Fibroblast of the aortic adventitia (primary cell): ENCODE measurements around the gene ATP5PO. TPM values are rescaled to one million over a fixed set of nuclear protein-coding genes. Genes with fewer than 3 reads are reported as not detected.
"Not testable (repeated sequence)": the region's sequence is repeated elsewhere in the genome, so short reads cannot be mapped to it uniquely, and the experiment has no call there.

Source experiments
- DNase-seq: peaks from one replicate; pipeline ENCODE4 v3.0.0-alpha.2; 2010; ENCODE audit warnings: low read depth
- H3K4me3 ChIP-seq: 2 replicates; pipeline ENCODE4 v1.5.1; 2011; ENCODE audit warnings: low read depth, mild to moderate bottlenecking, control low read depth, low read length, moderate library complexity
- total RNA-seq: library from RNA; depleted of rRNA; stranded (reverse); fragments of >200 nt; gene quantifications from 2 replicates; pipeline ENCODE4 v1.2.3, GENCODE V29; 2012; ENCODE audit warnings: low replicate concordance
- TF ChIP-seq, protein P1 (sequence below): IDR thresholded peaks from 2 replicates; pipeline ENCODE4 v1.5.1; 2011; ENCODE audit warnings: mild to moderate bottlenecking, low read length, control low read depth, inconsistent platforms; ENCODE audit not compliant: insufficient read depth

The ATP5PO gene
- total RNA-seq, 1 donor: 304 TPM

DNA sequence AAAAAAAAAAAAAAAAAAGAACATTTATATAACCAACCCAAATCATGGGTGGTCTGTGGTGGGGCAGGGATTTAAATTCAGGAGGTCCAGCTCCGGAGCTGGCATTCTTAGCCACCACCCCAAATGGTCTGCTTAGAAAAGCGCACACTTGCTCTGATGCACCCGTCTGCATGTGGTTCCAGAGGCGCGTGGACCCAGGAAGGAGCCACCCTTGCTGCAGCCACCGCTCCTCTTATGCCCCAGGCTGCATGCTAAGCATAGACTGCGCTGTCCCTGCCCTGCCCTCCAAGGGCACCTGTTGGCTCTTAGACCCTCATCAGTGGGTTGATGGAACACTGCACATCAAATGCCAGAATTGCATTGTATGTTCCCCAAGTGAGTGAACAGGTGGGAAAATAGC, 41.4 kb downstream of the ATP5PO start:
- TF ChIP-seq, protein P1, sequence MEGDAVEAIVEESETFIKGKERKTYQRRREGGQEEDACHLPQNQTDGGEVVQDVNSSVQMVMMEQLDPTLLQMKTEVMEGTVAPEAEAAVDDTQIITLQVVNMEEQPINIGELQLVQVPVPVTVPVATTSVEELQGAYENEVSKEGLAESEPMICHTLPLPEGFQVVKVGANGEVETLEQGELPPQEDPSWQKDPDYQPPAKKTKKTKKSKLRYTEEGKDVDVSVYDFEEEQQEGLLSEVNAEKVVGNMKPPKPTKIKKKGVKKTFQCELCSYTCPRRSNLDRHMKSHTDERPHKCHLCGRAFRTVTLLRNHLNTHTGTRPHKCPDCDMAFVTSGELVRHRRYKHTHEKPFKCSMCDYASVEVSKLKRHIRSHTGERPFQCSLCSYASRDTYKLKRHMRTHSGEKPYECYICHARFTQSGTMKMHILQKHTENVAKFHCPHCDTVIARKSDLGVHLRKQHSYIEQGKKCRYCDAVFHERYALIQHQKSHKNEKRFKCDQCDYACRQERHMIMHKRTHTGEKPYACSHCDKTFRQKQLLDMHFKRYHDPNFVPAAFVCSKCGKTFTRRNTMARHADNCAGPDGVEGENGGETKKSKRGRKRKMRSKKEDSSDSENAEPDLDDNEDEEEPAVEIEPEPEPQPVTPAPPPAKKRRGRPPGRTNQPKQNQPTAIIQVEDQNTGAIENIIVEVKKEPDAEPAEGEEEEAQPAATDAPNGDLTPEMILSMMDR: no peak
- no peak overlapping the region for H3K4me3 ChIP-seq

DNA sequence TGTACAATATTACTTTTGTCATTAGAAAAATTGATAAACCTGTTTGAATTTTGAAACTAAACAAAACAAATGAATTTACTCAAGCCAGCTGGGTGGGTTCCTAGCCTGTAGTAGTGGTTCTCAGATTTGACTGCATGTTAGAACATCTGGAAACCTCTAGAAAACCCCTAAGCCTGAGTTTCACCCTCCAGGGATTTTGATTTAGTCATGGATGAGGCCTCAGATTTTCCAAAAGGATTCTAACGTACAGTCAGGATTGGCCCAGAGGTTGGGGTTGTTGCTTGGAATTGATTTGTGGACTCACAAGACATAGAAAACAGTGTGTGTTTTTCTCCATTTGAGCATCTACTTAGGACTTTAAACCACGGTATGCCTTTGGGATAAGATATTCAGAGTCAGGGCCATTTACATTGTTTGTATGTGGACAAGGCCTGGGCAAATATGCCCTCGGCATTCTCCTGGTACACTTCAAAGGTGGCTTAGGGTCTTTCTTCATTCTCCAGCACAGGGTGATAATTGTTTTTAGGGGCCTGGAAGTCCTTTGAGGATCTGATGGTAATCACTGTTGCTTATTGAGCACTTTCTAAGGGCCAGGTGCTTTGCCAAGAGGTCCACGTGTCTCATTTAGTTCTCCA, 42.6 kb downstream of the ATP5PO start:
- H3K4me3 ChIP-seq: no peak overlapping the region
- DNase-seq: no peak
- TF ChIP-seq, protein P1: no peak

More for the DNA sequence above, 41.4 kb downstream of the ATP5PO start:
- DNase-seq: no peak

GRCh38 chr21:33871171-33871570, 44.4 kb downstream of the ATP5PO start:
- TF ChIP-seq, protein P1: no peak
- no peak for DNase-seq
- no peak overlapping the region for H3K4me3 ChIP-seq

DNA sequence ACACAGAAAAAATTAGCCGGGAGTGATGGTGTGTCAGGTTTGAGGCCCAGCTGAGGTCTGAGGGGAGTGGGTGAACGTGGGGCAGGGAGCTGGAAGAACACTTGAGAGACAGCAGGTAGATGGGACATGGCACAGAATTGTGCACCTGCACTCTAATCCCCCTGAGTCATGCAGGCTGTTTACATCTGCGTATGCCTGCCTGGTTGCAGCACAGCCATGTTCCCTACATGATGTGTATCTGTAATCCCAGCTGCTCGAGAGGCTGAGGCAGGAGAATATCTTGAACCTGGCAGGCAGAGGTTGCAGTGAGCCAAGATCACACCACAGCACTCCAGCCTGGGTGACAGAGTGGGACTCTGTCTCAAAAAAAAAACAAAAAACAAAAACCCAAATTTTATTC, 44.8 kb downstream of the ATP5PO start:
- TF ChIP-seq, protein P1: no peak
- DNase-seq: no peak
- H3K4me3 ChIP-seq: no peak overlapping the region

DNA sequence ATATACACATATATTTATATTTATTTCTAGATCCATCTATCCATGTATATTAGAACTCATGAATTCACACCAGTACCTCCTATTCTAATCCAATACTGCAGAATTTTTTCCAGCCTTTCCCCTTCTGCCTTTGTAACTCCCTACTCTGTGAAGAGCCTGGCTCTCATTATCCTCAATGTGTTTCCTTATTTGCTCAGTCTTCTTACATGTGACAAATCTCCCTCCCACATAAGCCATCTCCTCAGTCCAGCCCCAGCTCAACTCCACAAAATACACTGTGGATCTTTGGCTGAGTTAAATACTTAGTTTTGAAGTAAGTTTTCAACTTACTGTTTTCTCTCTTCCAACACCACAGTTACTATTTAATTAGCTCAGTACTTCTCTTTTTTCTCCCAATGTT, 45.7 kb downstream of the ATP5PO start:
- DNase-seq: no peak
- no peak overlapping the region for H3K4me3 ChIP-seq
- TF ChIP-seq, protein P1: no peak

DNA sequence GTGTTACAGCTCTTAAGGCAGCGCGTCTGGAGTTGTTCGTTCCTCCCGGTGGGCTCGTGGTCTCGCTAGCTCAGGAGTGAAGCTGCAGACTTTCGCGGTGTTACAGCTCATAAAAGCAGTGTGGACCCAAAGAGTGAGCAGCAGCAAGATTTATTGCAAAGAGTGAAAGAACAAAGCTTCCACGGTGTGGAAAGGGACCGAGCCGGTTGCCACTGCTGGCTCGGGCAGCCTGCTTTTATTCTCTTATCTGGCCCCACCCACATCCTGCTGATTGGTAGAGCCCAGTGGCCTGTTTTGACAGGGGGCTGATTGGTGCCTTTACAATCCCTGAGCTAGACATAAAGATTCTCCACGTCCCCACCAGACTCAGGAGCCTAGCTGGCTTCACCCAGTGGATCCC, 47.7 kb downstream of the ATP5PO start:
- not testable (repeated sequence) for DNase-seq, H3K4me3 ChIP-seq

DNA sequence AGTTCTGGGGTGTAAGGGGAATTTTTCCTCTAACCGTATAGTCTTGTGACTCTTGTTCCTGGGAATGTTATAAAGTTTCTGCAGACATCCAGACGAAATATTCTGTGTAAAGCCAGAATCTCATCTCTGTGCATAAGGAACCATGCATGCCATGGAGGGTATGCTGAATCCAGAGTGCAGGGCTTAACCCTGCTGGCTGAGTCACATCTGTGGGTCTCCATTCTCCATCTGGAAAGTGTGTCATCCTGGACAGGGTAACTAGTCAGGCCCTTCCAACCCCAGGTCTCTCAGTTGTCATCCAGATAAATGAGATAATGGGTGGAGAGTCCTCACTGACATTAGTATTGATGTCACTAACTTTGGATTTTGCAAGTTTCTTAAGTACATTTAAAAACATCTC, 48.8 kb downstream of the ATP5PO start:
- no peak overlapping the region for H3K4me3 ChIP-seq
- DNase-seq: peak; percentile 36
- TF ChIP-seq, protein P1: no peak
